K562 (cell line): ENCODE measurements around the gene ASGR2. TPM values are rescaled to one million over a fixed set of nuclear protein-coding genes. Genes with fewer than 3 reads are reported as not detected.

Experiments used
- ATAC-seq: fragments of 200-7000 bp; cut with Tn5 transposase; 3 replicates; pipeline ENCODE4 v1.9.1; 2020; ENCODE audit warnings: moderate library complexity
- BruUV-seq: library from RNA; stranded (reverse); fragments of 400-500 nt; replicated peaks from 2 replicates; lab custom pipeline; 2021; lab: Mats Ljungman, UMichigan
- CTCF ChIA-PET: fragments of 300-600 bp; formaldehyde crosslinking; extraction: SDS; loops from one replicate; lab custom pipeline; 2021; ENCODE audit warnings: low intra/inter-chr PET ratio; lab: Yijun Ruan, JAX
- POLR2A ChIA-PET: fragments of 300-600, 350-650 bp; sonication (Branson Sonifier 250); formaldehyde crosslinking; extraction: SDS; loops from one replicate; lab custom pipeline; 2021; ENCODE audit warnings: antibody characterized with exemption, inconsistent platforms; lab: Yijun Ruan, JAX
- DNase-seq, 4 experiments: peaks; one replicate each; pipeline versions ENCODE4 v3.0.0 to v3.0.0-alpha.2; 2011 to 2018; ENCODE audit warnings: low spot score in 3 of 4, mixed read lengths in 3 of 4; ENCODE audit errors: extremely low read depth in 1 of 4
- FAIRE-seq: peaks from 2 replicates; lab custom pipeline; 2011; peaks lifted over from hg19 to GRCh38; lab: Jason Lieb, UNC
- H2AFZ ChIP-seq: 2 replicates; pipeline ENCODE4 v1.6.0; 2011; ENCODE audit warnings: low read depth, low read length, control low read depth, inconsistent platforms
- H3K27ac ChIP-seq: fragments of 200-600 bp; 3 replicates; pipeline ENCODE4 v1.8.0; 2011; ENCODE audit warnings: low read depth, mild to moderate bottlenecking, control low read depth, inconsistent platforms, low read length, moderate library complexity, mixed read lengths; ENCODE audit errors: extremely low read depth
- H3K27me3 ChIP-seq, 2 experiments: fragments of 300-600 bp in 1 of 2; 2 replicates in 1 of 2; 3 replicates in 1 of 2; pipeline versions ENCODE4 v1.6.0 to v1.8.0; 2011; ENCODE audit warnings: inconsistent platforms in 2 of 2, low read length in 2 of 2, mild to moderate bottlenecking in 1 of 2, mixed read lengths in 1 of 2, moderate library complexity in 1 of 2; ENCODE audit not compliant: control insufficient read depth in 2 of 2, insufficient read depth in 2 of 2
- H3K36me3 ChIP-seq: fragments of 300-600 bp; 3 replicates; pipeline ENCODE4 v1.8.0; 2011; ENCODE audit warnings: mild to moderate bottlenecking, low read length, inconsistent platforms; ENCODE audit not compliant: control insufficient read depth, insufficient read depth
- H3K4me1 ChIP-seq, 2 experiments: fragments of 200-600 bp in 1 of 2; replicated peaks in 1 of 2; 2 replicates in 1 of 2; 3 replicates in 1 of 2; pipeline versions ENCODE4 v1.5.1 to v1.8.0; 2011; ENCODE audit warnings: inconsistent platforms in 2 of 2, low read length in 2 of 2, mild to moderate bottlenecking in 1 of 2, mixed read lengths in 1 of 2, moderate library complexity in 1 of 2; ENCODE audit not compliant: control insufficient read depth in 2 of 2, insufficient read depth in 2 of 2
- H3K4me2 ChIP-seq: 2 replicates; pipeline ENCODE4 v1.6.1; 2011; ENCODE audit warnings: low read length, control low read depth, inconsistent platforms, mixed read lengths; ENCODE audit not compliant: insufficient read depth
- H3K4me3 ChIP-seq: fragments of 200-600 bp; sonication (generic), shearing (Covaris generic); 2 replicates; pipeline ENCODE4 v1.5.1; 2016; ENCODE audit warnings: control low read depth, inconsistent platforms
- H3K79me2 ChIP-seq: fragments of 200-600 bp; 3 replicates; pipeline ENCODE4 v1.8.0; 2011; ENCODE audit warnings: low read length, inconsistent platforms; ENCODE audit not compliant: control insufficient read depth, insufficient read depth
- H3K9ac ChIP-seq, 2 experiments: 2 replicates each; pipeline versions ENCODE4 v1.6.0 to v1.6.1; 2011; ENCODE audit warnings: low read depth in 2 of 2, low read length in 2 of 2, control low read depth in 1 of 2, inconsistent platforms in 1 of 2, mild to moderate bottlenecking in 1 of 2, mixed read lengths in 1 of 2; ENCODE audit not compliant: insufficient read depth in 1 of 2
- H3K9me1 ChIP-seq: one replicate; pipeline ENCODE4 v1.6.0; 2011; ENCODE audit warnings: inconsistent platforms, mild to moderate bottlenecking, low read length, moderate library complexity; ENCODE audit not compliant: control insufficient read depth, insufficient read depth
- H3K9me3 ChIP-seq: replicated peaks from 2 replicates; pipeline ENCODE4 v1.5.1; 2011; ENCODE audit warnings: low read depth, low read length, inconsistent platforms; ENCODE audit not compliant: control insufficient read depth, insufficient read depth
- H4K20me1 ChIP-seq: replicated peaks from 2 replicates; pipeline ENCODE4 v1.6.1; 2011; ENCODE audit warnings: low read length, inconsistent platforms, mixed read lengths; ENCODE audit not compliant: control insufficient read depth, insufficient read depth
- BACH1 ChIP-seq: fragments of 200-800 bp; sonication (Bioruptor generic); IDR thresholded peaks from 2 replicates; pipeline ENCODE4 v1.6.1; 2016; ENCODE audit warnings: missing genetic modification characterization, missing compliant biosample characterization
- CHD2 ChIP-seq: IDR thresholded peaks from 2 replicates; pipeline ENCODE4 v1.6.1; 2011; ENCODE audit warnings: low read depth, low read length
- ERF ChIP-seq: fragments of 450-650 bp; formaldehyde crosslinking; IDR thresholded peaks from 2 replicates; pipeline ENCODE4 v1.4.0; 2020; ENCODE audit warnings: mild to moderate bottlenecking, mixed read lengths
- KDM1A ChIP-seq, 2 experiments: fragments of 450-650 bp; IDR thresholded peaks; 2 replicates each; pipeline ENCODE4 v1.6.1; 2016; ENCODE audit warnings: mild to moderate bottlenecking in 2 of 2
- MCM7 ChIP-seq, 2 experiments: fragments of 450-650 bp; IDR thresholded peaks; 2 replicates each; pipeline ENCODE4 v1.6.1; 2016 to 2018
- MNT ChIP-seq, 2 experiments: fragments of 450-650 bp; conservative IDR thresholded peaks; 2 replicates each; pipeline ENCODE4 v1.6.1; 2017; ENCODE audit warnings: mild to moderate bottlenecking in 2 of 2, moderate library complexity in 2 of 2
- POLR3G ChIP-seq: IDR thresholded peaks from 2 replicates; pipeline ENCODE4 v1.6.1; 2011; ENCODE audit not compliant: insufficient read length, insufficient replicate concordance; ENCODE audit errors: extremely low read depth
- SMARCB1 ChIP-seq: IDR thresholded peaks from 2 replicates; pipeline ENCODE4 v1.6.1; 2011; ENCODE audit warnings: improper control_type of control experiment, low read depth; ENCODE audit not compliant: insufficient read length
- SREBF1 ChIP-seq: fragments of 150-350 bp; IDR thresholded peaks from 2 replicates; pipeline ENCODE4 v1.6.1; 2014; ENCODE audit warnings: antibody characterized with exemption, low read depth, low read length, borderline replicate concordance
- SRSF7 ChIP-seq: fragments of 200-400 bp; formaldehyde crosslinking; optimal IDR thresholded peaks from 2 replicates; pipeline ENCODE3; 2017; ENCODE audit warnings: mild to moderate bottlenecking, low read depth, low read length
- ZKSCAN8 ChIP-seq: fragments of 200-800 bp; sonication (Bioruptor generic); IDR thresholded peaks from 2 replicates; pipeline ENCODE4 v1.6.1; 2016; ENCODE audit warnings: missing genetic modification characterization, missing compliant biosample characterization
- ZNF175 ChIP-seq: fragments of 200-800 bp; sonication (Bioruptor generic); IDR thresholded peaks from 2 replicates; pipeline ENCODE4 v1.6.1; 2016; ENCODE audit warnings: low read depth, mild to moderate bottlenecking, missing genetic modification characterization, missing compliant biosample characterization
- ZZZ3 ChIP-seq: fragments of 450-650 bp; IDR thresholded peaks from 2 replicates; pipeline ENCODE4 v1.6.1; 2016; ENCODE audit warnings: antibody characterized with exemption, mild to moderate bottlenecking, moderate library complexity
- WGBS: fragments of 100-300 bp; shearing (Covaris generic); methylation state at CpG from one replicate; pipeline ENCODE4 v1.1.6; 2016; ENCODE audit warnings: low coverage, mixed read lengths; ENCODE audit not compliant: insufficient coverage; ENCODE audit errors: missing lambda C conversion rate; 5-methylcytosine and 5-hydroxymethylcytosine counted together
- in situ Hi-C: fragments of 300-500 bp; cut with MboI; formaldehyde crosslinking; loops from 4 replicates; pipeline ENCODE4 v1.15.0; 2018; ENCODE audit warnings: inconsistent platforms, mixed read lengths
- intact Hi-C: fragments of 100-400 bp; cut with micrococcal nuclease; formaldehyde crosslinking; loops from 2 replicates; pipeline ENCODE4 v1.14.2; 2022
- polyA plus RNA-seq, 8 experiments: library from polyadenylated mRNA; depleted of rRNA in 4 of 8; stranded (reverse) in 5 of 8; unstranded in 3 of 8; fragments of >200 nt; fragmentation: Nextera tagmentation in 2 of 8; fragmentation: Illumina TruSeq in 1 of 8; extraction: Ambion mirVana in 2 of 8; extraction: Trizol in 1 of 8; gene quantifications; 2 replicates each; pipeline versions ENCODE4 v1.2.1 to v1.2.3, GENCODE V29; 2011 to 2014; ENCODE audit warnings: inconsistent platforms in 1 of 8, missing spikeins in 1 of 8
- total RNA-seq, 7 experiments: library from RNA; depleted of rRNA in 6 of 7; stranded (reverse); fragments of >200 nt in 6 of 7; fragmentation: Illumina TruSeq in 2 of 7; extraction: Trizol in 2 of 7; gene quantifications; 2 replicates each; pipeline versions ENCODE4 v1.2.1 to v1.2.3, GENCODE V29; 2011 to 2021; ENCODE audit warnings: low replicate concordance in 1 of 7
- TF ChIP-seq, protein P1 (sequence below): fragments of 200-800 bp; sonication (Bioruptor generic); IDR thresholded peaks from 2 replicates; pipeline ENCODE4 v1.6.1; 2017; ENCODE audit warnings: missing genetic modification characterization, missing compliant biosample characterization

The ASGR2 gene
- total and polyA plus RNA-seq, 9 of the 15 experiments (the other 6 are each of a cell fraction or from before 2014, with no cell fraction given) = not detected

DNA sequence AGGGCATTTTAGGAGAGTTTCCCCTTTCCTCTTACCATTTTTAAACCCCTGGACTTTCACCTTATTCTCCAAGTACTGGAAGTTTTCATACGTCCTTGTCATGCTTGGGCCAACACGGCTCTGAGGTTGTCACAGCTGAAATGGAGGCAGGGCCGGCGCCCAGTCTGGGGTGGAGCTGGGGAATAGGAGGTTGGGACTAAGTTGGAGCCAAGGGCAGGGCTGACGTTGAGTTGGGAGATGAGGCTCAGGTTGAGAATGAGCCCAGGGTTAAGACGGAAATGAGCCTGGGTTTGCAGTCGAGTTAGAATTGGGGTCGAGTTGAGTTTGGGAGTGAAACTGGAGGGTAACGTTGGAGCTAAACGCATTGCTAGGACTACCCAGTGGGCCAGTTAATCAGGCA lies 35.9 kb downstream of the ASGR2 start:
- ChIA-PET CTCF (no interaction called here), POLR2A (interaction anchor here (0.7 kb wide), 1 partner anchor 625 kb away, joined by 3 read pairs; no protein-coding TSS in a partner anchor)
- WGBS = 2% methylated on average over 6 of the region's 10 CpGs
- Histone ChIP-seq H3K9me3 (no peaks in the 10 kb centered on the region), H4K20me1 (no peaks in the 10 kb centered on the region), H2AFZ (no peak overlapping the region), H3K4me3 (no peak overlapping the region), H3K27ac (no peak overlapping the region), H3K9ac (no peak overlapping the region), H3K4me1 (no peaks in the 10 kb centered on the region; a peak in 1 of 5 replicates), H3K9me1 (no peaks in the 10 kb centered on the region), H3K36me3 (no peaks in the 10 kb centered on the region), H3K4me2 (no peak overlapping the region), H3K27me3 (peaks cover 5 to 40% of the 10 kb centered on the region in 2 experiments; a peak in 3 of 5 replicates)
- no peak for FAIRE-seq
- intact Hi-C loops = no loop called here
- in situ Hi-C loops = no loop called here
- no peak for DNase-seq
- TF ChIP-seq CHD2 (no peak), ZZZ3 (no peak), SMARCB1 (no peak), ERF (no peak), SREBF1 (no peak), ZKSCAN8 (CRISPR knock-in tag) (no peak), MNT (conservative IDR thresholded peaks at IDR 0.05) (no peak), SRSF7 (no peak), ZNF175 (CRISPR knock-in tag) (no peak), KDM1A (IDR thresholded peaks at IDR 0.05) (no peak), MCM7 (IDR thresholded peaks at IDR 0.05) (no peak), BACH1 (no peak), POLR3G (no peak)
- TF ChIP-seq, protein P1, sequence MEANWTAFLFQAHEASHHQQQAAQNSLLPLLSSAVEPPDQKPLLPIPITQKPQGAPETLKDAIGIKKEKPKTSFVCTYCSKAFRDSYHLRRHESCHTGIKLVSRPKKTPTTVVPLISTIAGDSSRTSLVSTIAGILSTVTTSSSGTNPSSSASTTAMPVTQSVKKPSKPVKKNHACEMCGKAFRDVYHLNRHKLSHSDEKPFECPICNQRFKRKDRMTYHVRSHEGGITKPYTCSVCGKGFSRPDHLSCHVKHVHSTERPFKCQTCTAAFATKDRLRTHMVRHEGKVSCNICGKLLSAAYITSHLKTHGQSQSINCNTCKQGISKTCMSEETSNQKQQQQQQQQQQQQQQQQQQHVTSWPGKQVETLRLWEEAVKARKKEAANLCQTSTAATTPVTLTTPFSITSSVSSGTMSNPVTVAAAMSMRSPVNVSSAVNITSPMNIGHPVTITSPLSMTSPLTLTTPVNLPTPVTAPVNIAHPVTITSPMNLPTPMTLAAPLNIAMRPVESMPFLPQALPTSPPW = no peak
- TF ChIP-seq, all 486 proteins: peak for 0
- BruUV-seq = no TSS peak
- H3K79me2 ChIP-seq = no peaks in the 10 kb centered on the region
- ATAC-seq = no peak
